ENCODE results near the gene AMN. TPM values are rescaled to one million over a fixed set of nuclear protein-coding genes. Genes with fewer than 3 reads are reported as not detected.
A peak's percentile ranks its signal among the peaks of the same experiment; 100 is the strongest.

Gene AMN
- total RNA-seq, 3 donors from 2014 or later = 128 to 486 (median 198) TPM

DNA sequence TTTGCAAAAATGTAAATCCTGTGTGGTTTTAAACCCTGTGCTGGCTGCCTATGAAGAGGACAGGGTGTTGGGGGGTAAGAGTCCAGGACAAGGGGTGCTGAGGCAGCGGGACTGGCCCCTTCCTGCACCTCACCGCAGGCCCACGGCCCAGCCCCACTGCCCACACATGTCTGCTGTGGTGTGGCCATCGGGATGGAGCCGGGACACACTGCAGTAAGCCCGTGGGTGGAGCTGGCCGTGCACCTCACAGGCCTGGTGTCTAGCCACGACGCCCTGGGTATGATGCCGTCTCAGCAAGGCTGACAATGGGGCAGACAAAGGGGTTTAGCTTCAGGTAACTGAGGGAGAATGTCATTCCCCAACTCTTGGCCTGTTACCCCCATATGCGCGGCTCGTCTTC is 19.6 kb downstream of the AMN start:
- no peaks in the 10 kb centered on the region for H3K9me3 ChIP-seq
- intact Hi-C loops (cut with DNase I, micrococcal nuclease) = no loop called here
- no peak overlapping the region for H3K4me3 ChIP-seq
- DNase-seq = no peak
- ATAC-seq = no peak
- H3K4me1 ChIP-seq (ENCODE audit: low read depth) = peaks cover 2% of the 10 kb centered on the region
- TF ChIP-seq, protein P1, sequence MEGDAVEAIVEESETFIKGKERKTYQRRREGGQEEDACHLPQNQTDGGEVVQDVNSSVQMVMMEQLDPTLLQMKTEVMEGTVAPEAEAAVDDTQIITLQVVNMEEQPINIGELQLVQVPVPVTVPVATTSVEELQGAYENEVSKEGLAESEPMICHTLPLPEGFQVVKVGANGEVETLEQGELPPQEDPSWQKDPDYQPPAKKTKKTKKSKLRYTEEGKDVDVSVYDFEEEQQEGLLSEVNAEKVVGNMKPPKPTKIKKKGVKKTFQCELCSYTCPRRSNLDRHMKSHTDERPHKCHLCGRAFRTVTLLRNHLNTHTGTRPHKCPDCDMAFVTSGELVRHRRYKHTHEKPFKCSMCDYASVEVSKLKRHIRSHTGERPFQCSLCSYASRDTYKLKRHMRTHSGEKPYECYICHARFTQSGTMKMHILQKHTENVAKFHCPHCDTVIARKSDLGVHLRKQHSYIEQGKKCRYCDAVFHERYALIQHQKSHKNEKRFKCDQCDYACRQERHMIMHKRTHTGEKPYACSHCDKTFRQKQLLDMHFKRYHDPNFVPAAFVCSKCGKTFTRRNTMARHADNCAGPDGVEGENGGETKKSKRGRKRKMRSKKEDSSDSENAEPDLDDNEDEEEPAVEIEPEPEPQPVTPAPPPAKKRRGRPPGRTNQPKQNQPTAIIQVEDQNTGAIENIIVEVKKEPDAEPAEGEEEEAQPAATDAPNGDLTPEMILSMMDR (IDR thresholded peaks at IDR 0.05) = no peak
- no peaks in the 10 kb centered on the region for H3K36me3 ChIP-seq (ENCODE audit: low read depth)

DNA sequence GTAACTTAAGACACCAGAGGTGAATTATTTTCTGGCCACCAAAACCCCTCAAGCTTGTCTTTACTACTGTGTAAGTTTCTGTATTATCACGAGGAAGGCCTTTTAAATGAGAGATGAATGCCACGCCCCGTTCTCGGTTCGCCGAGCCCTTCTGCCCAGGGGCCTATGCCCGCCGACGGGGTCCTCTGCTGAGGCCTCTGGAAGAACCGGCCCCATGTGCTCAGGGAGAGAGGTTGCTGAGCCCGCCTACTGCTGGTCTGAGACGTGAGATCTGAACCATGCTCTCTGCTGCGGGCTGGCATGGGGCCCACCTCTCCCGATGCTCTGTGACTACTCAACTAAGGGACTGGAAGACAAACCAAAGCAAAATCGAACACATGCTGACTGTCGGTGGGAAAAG is 21.0 kb downstream of the AMN start:
- TF ChIP-seq, protein P1 (IDR thresholded peaks at IDR 0.05) = no peak
- intact Hi-C loops (cut with DNase I, micrococcal nuclease) = no loop called here
- DNase-seq (peak in 1 of 3 donors; percentile 18), ATAC-seq (no peak)
- Histone ChIP-seq H3K4me3 (no peak overlapping the region), H3K4me1 (ENCODE audit: low read depth) (peaks cover 2% of the 10 kb centered on the region), H3K36me3 (ENCODE audit: low read depth) (no peaks in the 10 kb centered on the region), H3K9me3 (no peaks in the 10 kb centered on the region)

DNA sequence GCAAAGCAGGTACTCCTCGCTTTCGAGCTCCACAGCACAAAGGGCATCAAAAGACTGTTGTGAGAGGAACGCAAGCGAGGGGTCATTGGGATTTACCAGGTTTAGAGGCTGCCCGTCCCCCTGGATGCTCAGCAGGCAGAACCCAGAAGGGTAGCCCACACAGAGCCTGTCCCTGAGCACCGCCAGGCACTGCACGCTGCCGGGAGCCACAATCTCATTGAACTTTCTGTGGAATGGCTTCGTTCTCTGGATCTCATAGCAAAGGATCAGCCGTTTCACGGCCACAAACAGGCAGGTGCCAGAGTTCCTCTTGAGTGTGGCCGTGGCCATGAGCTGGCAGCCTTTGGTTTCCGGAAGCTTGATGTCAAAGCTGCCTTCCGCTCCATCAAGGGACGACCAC is 21.5 kb downstream of the AMN start:
- Histone ChIP-seq H3K36me3 (ENCODE audit: low read depth) (peaks cover 2% of the 10 kb centered on the region), H3K9me3 (no peaks in the 10 kb centered on the region), H3K4me3 (no peak overlapping the region), H3K4me1 (ENCODE audit: low read depth) (peaks cover 5% of the 10 kb centered on the region)
- TF ChIP-seq, protein P1 (IDR thresholded peaks at IDR 0.05) = no peak
- ATAC-seq = no peak
- intact Hi-C loops (cut with DNase I, micrococcal nuclease) = no loop called here
- DNase-seq = no peak

DNA sequence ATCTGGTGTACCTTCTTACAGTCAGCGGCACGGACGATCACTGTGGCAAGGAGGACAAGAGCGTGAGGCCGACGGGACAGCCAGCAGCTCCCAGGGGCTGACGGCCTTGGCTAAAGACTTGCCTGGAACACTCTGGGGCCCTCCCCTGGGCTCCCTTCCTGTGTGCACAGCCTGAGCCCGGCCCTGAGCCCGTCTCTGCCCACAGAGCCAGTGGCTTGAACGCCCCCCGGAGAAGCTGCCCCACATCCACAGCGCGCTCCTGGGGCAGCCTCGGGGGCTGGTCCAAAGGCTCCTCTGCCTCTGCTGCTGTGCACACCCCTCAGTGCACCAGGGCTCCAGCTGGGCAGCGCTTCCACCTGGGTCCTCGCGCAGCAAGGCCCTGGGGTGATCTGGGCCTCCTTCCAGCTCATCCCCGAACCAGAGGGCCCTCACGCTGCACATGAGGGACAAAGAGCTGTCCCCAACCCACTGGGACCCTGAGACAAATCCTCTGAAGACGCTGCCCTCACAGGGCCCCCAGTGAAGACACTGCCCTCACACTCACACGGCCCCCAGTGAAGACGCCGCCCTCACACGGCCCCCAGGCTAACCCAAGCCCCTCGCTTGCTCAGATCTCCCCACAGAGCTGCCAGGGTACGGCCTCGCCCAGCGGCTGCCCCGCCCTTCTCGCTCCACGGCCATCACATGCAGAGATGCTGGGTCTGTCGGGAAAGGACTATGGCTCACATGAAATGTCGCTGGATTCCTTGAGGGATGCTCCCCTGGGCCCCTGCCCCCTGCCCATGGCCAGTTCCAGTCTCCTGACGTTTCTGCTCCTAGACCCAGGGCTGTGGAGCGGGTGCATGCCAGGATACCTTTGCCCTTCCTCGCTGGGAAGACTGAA is 22.2 kb downstream of the AMN start:
- intact Hi-C loops (cut with DNase I, micrococcal nuclease) = no loop called here
- Histone ChIP-seq H3K36me3 (ENCODE audit: low read depth) (peaks cover 7% of the 10 kb centered on the region), H3K9me3 (no peaks in the 10 kb centered on the region), H3K4me3 (no peak overlapping the region), H3K4me1 (ENCODE audit: low read depth) (peaks cover 6% of the 10 kb centered on the region)
- TF ChIP-seq, protein P1 (IDR thresholded peaks at IDR 0.05) = no peak
- ATAC-seq (no peak), DNase-seq (peak in 1 of 3 donors; percentile 26)

GRCh38 chr14:102945346-102946130 is 23.1 kb downstream of the AMN start:
- DNase-seq (peak in 2 of 3 donors; percentile 15 to 40), ATAC-seq (no peak)
- Histone ChIP-seq H3K9me3 (no peaks in the 10 kb centered on the region), H3K36me3 (ENCODE audit: low read depth) (peaks cover 7% of the 10 kb centered on the region), H3K4me1 (ENCODE audit: low read depth) (peaks cover 6% of the 10 kb centered on the region), H3K4me3 (no peak overlapping the region)
- TF ChIP-seq, protein P1 (IDR thresholded peaks at IDR 0.05) = no peak
- intact Hi-C loops (cut with DNase I, micrococcal nuclease) = no loop called here
